Measurements from ENCODE around the gene RNF220. TPM values are rescaled to one million over a fixed set of nuclear protein-coding genes. Genes with fewer than 3 reads are reported as not detected.

Gene RNF220
- total RNA-seq, 1 donor from 2014 or later, result 22.9 TPM

DNA sequence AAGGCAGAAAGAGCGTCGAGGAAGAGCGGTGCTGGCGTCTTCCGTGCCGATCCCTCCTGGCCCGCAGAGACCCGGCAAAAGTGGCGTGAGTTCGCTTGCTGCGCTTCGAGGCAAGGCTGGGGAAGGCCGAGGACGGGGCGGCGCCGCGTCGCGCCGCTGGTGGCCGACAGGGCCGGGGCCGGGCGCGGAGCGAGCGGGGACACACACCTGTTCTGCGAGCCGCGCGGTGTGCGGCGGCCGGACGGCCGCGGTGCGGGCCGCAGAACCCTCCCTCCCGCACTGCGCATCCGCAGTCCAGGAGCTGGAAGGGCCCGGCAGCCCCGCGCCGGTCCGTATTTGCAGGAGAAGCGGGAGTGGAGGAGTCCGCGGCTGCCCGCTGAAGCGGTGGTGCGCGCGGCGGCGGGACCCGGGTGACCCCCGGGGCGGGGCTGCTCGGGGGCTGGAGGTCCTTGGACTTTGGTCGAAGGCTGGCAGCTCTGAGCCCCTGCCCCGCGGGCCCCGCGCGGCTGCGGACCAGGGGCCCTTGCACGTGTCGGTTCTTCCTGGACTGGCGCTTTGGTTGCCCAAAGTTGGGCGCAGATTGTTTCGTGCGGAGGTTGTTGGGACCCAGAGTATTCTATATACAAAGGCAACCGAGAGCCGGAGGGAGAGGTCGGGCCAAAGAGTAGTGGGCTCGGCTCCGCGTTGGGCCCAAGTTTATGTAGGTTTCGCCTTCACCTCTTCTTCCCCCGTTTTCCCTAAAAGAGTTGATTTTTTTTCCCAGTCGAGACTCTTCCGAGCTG lies 2.6 kb downstream of the RNF220 start:
- DNase-seq, result no peak

DNA sequence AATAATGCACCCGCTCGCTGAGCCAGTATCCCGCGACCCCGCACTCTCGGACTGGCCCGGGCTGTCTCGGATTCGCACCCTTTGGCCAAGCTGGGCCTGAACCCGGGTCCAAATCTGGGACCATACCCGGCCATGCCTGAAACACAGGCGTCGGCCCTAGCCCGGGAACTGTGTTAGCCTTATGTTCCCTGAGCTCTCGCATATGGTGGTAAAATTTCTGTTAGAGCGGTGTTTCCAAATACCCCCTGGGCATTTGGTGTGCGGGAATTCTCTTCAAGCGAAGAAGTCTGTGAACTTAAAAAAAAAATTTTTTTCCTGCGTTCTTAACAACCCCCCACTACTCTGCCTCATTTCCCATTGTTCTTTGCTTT lies 3.1 kb downstream of the RNF220 start:
- no peak for DNase-seq

DNA sequence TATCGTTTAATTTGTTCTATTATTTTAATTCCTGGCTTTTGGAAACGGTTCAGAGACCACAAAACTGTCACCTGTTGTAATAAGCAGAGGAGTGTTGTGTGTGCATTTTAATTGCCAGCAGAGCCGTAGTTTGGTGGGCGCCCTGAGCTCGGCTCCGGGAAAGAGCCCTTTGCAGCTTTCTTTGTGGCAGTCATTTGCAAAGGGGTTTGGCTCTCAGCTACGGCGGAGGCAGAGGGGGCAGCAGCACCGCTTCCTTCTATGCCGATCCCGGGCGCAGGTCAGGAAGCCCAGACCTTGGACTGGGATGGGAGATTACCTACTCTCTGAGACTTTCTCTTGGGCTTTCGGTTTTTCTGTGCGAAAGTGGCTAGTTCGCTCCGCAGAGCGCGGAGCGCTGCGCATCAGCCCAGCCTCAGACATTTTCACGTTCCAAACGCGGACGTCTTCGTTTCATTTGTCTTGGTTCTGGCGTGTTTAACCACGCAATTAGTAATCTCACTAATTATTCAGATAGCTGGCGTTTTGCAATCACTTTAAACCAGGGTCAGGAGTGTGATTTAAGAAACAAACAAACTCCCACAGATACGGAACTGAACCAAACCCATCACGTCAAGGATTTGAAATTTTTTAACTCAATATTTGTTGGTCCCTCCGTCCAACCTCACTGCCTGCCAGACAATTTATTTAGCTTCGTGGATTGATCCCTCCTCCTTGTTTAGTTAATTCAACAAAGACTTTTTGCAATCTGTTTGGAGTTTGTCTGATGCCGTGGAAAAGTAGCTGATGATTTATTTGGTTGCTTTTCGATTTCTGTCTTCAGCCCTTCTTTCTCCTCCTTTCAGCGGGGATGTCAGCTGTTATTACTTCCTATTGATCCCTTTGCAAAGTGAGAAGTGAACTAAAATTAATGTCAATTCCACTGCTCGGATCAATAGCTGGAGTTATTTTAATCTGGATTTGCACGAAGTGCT lies 3.9 kb downstream of the RNF220 start:
- DNase-seq, result no peak

DNA sequence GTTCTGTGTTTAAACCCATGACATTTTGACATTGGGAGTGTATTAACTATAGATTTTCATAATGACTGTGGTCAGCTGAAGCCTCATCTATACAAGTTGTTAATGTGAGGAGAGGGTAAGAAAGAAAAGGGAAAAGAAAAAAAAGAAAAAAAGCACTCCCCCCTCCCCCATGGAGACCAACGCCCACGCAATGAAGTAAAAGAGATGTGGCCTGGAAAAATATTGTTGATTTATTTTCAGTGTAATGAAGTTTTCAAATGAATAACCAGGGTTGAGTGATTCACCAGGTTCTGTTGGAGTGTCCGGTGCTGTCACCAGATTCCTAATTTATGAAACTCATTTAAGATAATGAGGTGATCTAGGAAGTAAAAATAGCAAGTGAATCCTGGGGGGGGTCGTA lies 4.7 kb downstream of the RNF220 start:
- DNase-seq, result no peak

DNA sequence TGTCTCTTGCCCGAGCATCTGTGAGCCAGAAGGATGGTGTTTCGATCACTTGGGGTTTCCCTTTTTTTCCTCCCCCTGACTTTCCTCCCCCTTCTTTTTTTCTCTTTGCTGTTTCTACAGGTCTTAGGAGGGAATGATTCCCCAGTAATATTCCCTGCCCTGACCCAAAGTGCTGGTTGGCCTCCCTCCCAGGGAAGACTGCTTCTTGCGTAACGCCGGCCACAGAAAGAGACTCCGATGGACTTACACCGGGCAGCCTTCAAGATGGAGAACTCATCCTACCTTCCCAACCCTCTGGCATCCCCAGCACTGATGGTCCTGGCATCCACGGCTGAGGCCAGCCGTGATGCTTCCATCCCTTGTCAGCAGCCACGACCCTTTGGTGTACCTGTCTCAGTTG lies 6.8 kb downstream of the RNF220 start:
- no peak for DNase-seq

DNA sequence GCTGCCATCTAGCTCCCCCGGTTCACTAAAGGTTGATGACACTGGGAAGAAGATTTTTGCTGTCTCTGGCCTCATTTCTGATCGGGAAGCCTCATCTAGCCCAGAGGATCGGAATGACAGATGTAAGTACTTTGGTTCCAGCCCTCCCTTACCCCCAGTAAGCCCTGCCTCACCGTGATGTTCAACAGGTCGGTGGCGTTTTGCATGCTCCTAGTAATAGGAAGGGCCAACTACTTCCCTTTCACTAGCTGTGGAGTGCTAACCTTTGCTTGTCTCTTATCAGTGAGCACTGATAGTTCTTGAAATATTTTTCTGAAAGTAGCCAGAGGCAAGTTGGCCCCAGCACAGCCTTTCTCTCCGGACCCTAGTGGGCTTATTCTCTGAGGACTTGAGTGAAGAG lies 7.5 kb downstream of the RNF220 start:
- DNase-seq, result no peak

DNA sequence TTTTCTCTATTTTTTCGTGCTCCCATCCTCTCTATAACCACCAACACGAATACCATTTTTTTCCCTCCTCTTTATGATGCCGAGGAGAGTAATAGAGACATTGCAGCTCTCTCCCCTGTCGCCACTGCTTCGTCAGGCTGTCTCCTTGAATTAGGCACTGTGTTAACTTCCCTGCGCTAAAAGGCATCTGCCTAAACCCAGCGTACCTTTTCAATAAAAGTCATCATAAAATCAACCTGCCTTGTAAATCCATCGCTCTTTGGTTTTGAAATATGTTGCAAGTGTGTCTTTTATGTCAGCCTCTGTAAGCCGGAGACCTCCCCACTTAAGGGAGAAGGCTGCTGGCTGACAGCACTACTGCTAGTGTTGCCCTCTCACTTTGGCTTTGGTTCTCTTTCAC lies 8.7 kb downstream of the RNF220 start:
- DNase-seq, result no peak

DNA sequence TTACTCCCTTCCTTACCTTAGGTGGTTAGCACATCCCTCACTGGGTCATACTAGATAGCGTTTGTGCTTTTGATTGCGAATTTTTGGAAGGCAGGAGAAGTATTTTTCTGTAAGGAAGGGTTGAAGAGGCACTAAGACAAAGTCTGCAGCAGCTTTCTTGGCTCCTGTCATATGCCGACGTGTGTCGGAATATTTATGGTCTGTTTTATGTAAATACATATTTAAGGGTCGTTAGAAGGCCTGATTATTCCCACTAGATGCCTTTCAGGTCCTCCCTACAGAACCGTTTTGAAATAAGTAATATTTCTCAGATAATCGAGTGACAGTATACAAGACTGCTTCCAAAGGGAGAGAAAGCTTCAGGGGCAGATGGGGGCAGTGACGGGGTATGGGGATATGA lies 10.0 kb downstream of the RNF220 start:
- no peak for DNase-seq

DNA sequence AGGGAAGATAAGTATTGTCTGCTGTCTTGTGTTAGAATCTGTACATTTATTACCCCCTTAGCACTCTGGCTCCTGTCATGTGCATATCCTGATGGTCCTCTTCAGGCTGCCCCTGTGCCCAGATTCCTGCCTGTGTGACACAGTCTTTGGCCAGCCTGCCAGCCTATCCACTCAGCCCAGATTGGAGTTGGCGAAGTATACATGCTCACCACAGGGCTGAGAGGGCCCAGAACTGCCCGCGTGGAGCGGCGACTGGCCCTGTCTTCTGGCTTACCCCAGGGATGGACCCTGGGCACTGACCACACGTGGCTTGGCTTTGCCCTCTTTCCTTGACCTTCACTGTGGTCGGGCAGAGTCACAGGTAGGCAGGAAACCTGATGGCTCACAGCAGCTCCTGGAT lies 11.4 kb downstream of the RNF220 start:
- DNase-seq, result no peak

DNA sequence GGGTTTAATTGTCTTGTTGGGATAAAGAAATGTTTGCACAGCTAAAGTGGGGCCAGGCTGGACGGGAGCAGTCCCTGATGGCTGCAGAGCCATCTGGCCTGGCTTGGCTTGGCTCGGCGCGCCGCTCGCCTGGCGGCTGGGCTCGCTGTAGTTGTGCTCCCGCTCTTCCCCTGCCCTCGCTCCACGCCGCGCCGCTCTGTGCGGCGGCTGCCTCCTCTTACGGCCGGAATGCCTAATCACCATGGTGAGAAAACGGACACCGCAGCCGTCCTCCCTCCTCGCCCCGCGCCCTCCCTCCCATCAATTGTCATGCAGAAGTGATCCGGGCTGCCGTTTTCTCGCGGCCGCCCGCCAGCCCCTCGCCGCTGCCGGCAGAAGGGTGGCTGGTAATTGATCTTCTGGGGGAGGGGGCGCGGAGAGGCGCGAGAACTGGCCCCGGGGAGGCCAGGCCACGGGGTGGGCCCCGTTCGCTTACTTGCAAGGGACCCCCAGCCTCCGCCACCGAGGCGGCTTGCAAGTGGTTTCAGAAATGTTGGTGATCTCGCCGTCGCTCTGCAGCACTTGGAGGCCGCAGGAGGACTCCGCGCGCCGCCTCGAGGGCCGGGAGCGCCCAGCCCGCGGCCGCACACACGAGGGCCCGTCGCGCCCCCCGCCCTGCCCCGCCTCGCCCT lies 12.4 kb downstream of the RNF220 start:
- DNase-seq, result no peak

DNA sequence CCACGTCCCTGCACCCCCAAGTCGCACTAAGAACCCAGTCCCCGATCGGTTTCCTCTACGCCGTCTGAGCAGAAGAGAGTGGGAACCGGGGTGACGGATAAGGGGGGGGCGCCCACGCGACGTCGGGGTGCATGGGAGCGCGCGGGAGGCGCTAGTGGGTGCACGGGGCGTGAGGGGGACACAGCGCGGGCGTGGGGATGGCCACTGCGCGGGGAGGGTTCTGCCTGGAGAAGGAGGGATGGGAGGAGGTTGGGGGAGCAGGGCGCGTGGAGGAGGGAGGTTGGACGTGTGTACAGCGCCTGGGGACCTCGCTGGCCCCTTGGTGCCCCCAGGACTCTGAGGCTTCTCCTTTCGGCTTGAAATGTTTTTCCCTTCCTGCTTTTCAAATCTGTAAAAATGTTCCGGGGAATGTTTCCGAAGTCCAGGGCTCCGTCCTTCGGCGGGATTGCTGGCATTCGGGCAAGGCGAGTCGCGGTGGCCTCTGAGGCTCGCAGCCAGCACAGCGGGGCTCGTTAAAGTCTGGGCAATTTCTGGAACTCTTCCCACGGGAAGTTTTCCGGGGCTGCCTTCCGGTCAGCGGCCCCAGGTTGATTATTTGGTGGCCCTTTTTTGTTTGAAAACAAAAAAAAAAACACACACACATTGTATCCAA lies 13.1 kb downstream of the RNF220 start:
- DNase-seq, result no peak

DNA sequence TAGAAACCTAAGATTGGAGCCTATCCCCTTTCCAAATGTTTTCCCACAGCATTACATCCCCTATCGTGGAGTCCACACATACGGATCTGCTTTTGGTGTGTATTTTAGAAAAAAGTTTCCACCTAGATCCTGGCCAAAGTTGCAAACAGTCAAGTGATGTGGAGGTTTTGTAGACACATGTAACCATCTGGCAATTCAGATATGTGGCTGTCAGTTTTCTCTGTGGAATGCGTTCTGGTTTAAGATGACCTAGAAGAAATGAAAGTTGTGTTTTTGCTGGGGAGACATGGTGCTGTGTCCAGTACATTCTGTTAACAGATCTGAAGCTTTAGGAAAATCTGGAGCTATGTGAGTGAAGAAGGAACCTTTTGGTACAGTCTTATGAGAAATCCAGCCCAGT lies 14.8 kb downstream of the RNF220 start:
- DNase-seq, result no peak

DNA sequence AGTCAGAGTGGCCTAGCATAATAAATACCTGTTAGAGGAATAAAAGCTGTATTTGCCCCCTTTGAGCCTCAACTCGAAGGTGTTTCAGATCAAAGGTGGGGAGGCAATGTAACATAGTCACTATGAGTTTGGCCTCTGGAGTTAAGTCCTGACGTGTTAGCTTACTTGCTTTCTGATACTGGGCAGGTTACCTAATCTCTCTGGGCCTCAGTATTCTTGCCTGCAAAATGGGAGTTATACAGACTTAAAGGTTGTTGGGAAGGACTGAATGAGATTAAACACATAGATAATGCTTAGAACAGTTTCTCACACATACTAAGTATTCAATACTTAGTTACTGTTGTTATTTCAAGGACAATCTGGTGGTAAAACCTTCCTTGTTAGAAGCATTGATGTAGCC lies 15.5 kb downstream of the RNF220 start:
- no peak for DNase-seq

DNA sequence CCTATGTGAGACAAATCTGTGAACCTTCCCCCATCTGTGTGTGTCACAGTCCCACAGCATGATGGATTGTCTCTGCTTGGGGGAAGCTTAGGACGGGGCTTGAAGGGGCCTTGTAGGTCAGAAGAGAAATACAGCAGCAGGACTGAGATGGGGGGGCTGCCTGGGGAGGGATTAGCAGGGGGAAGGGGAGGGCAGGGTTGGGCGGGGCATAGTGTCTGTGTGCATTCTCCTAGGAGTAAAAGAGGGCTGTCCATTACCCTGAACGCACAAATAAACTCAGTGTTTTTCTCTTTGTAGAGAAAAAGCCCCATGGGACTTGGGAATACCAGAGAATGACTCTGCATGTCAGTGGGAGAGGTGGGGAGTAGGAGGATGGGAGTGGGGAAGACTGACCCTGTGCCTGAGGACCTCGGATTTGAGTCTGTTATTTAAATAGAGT lies 16.4 kb downstream of the RNF220 start:
- DNase-seq, result no peak

DNA sequence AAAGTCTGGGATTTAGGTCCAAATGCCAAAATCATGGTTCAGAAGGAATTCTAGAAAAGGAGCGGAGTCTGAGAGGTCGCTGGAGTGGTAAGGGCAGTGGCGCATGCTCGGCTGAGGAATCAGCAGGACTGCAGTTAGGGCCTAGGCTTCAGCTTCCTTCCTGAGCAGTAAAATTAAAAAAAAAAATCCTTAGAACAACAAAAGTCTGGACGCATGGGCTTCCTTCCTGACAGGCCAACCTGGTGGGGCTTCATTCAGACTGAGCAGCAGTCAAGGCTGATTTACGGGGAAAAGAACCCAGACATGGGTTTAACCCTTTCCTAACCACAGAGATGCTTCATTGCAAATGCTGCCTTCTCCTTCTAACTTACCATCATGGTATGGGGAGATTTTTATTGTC lies 17.1 kb downstream of the RNF220 start:
- no peak for DNase-seq

DNA sequence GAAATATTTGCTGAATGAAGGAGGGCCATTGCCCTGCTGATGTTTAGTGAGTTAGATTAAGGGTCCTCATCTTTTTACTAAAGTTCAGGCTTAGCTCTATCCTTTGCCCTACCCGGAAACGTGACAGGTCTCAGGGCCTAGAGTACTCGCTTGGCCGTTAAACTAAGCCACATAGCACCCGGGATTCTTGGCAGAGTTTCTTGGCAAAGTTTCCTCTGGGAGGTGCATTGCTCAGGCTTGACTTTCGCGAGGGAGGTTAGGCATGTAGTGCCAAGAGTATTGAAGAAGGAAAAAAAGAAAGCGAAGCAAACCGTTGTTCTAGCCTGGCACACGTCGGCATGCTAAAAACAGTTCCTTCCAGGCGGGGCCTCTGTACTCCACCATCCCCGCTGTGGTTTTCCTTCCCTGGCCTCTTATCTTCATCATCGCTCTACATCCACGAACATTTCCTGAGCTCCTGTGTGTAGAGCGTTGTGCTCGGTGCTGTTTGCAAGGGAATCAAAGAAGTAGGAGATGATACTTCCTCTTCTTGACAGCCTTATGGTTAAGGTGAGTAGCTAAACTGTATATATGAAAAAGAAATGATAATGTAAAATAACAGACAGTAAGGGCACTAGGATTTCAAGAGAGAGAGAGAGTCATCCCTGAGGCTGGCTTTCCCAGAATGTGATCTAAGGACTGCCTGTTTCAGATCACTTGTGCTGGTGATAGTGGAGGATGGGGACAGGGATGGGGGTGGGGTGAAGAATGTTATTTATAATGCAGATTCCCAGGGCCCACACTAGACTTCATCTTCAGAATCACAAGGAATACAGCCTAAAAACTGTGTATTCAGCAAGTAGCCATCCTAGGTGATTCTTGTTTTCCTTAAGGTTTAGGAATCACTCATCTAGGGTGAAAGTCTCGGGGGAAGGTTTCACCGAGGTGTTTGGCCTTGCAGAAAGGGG lies 18.8 kb downstream of the RNF220 start:
- no peak for DNase-seq

DNA sequence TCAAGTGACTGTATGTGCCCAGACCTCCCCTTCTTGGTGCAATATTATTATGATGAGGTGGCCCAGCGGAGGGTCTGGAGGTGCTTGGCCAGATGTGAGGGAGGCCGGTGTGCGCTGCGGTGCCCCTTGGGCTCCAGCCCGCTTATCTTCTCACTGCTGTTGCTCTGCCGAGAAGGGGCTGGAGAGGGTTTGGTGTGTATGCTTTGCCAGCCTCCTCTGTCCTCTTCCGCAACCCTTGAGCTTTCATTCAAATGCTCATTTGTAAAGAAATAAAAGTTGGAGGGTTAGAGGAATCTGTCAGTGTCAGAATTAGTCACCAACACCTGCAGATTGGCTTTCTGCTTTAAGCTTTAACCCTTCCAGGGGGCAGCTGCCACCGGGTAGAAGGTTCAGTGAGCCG lies 19.7 kb downstream of the RNF220 start:
- DNase-seq, result no peak

DNA sequence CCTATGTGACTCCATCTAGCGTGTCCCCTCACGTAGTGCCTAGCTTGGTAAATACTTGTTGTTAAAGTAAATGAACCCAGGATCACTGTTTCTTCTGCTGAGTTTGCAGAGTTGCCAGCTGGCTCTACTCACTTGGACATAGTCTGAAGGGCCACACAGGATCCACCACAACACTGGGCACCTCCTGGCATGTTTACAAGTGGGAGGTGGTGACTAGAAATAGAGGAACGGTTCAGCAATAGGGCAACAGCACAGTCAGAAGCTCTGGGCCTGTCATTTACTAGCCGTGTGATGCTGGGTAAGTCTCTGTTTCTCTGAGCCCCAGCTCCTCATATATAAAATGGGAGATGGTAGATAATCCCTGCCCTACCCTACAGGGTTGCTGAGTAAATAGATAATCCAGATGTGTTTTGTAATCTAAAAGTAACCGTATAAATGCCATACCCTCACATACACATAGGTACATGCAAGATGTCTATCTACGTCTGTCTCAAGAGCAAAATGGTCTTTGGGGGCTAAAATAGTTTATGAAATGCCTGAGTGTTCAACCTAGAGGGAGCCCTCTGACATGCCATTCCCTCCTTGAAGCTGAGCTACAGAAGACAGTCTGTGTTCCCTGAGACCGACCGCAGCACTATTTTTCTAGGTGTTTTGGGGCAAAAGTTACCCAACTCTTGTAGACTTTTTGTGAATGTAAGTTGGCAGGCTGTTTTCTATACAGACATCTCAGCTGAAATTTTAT lies 20.5 kb downstream of the RNF220 start:
- no peak for DNase-seq

DNA sequence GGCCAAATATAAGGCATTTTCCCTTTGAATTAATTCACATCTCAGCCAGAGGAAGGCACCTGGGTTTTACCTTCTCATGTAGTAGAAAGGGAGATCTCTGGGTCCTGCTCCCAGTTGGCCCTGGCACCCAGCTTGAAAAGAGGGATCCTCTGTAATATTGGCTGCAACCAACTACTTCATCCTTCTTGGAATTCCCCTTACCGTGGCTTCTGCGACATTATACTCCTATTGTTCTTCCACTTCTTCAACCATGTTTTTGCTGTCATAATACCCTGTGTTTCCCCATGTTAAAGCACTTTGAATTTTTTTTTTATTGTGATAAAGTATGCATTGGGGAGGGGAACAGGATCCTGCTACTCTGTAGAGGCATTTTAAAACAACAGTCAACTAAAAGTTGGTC lies 26.8 kb downstream of the RNF220 start:
- DNase-seq, result no peak

DNA sequence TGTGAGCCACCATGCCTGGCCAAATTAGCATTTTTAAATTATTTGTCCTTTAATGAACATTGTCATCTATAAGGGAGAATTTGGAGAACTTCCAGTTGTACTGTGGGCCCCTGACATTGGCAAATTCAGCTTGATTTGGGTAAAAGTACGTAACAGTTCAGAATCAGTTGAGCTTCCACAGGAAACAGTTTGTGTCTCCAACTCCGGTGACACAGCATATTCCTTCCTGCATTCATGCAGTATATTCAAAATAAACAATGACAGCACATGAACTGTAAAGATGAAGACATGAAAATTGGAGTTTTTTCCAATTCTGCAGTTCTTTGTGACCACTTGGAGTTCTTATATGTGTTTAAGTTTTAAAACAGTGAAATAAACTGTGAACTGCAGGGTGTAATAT lies 28.2 kb downstream of the RNF220 start:
- DNase-seq, result no peak
